AML-193 (cell line): Measurements from ENCODE around the gene CTRL.
"Not testable (repeated sequence)": the region's sequence is repeated elsewhere in the genome, so short reads cannot be mapped to it uniquely, and the experiment has no call there.

Experiments used
- DNase-seq, 2 experiments: peaks; one replicate each; lab custom pipeline; 2025; lab: John Stamatoyannopoulos, UW

Gene CTRL

GRCh38 chr16:67931712-67932461 lies at the start of gene CTRL:
TSS of gene CTRL (minus strand) at chr16:67931862. CDS start at chr16:67931852, 10 bp downstream.
- no peak for DNase-seq

GRCh38 chr16:67979955-67980678 lies 48.5 kb upstream of the CTRL start, which contains the start of gene DPEP3:
TSS of gene DPEP3 (minus strand) at chr16:67980499. CDS start at chr16:67980380, 119 bp downstream.
- DNase-seq: no peak

GRCh38 chr16:67977469-67978227 lies 46.0 kb upstream of the CTRL start:
- no peak for DNase-seq

GRCh38 chr16:67977005-67977404 lies 45.3 kb upstream of the CTRL start:
- DNase-seq: no peak

GRCh38 chr16:67976205-67976604 lies 44.5 kb upstream of the CTRL start:
- DNase-seq: no peak

GRCh38 chr16:67975321-67976105 lies 43.9 kb upstream of the CTRL start:
- DNase-seq: no peak

- DNase-seq: not testable (repeated sequence)
These were observed 40.6 kb upstream of the CTRL start for GRCh38 chr16:67972285-67972684.

- DNase-seq: no peak
These were observed 39.4 kb upstream of the CTRL start for GRCh38 chr16:67971111-67971510.

- no peak for DNase-seq
These were observed 37.8 kb upstream of the CTRL start for GRCh38 chr16:67969254-67970039.

GRCh38 chr16:67968400-67969253 lies 37.0 kb upstream of the CTRL start, which contains the start of gene SLC12A4:
TSS of gene SLC12A4 (minus strand) at chr16:67968637. CDS start at chr16:67968553, 84 bp downstream.
- DNase-seq: peak in 1 of 2 experiments; percentile 9

- peak in 1 of 2 experiments; percentile 13 for DNase-seq
These were observed 36.3 kb upstream of the CTRL start for GRCh38 chr16:67967958-67968399.

- peak in 1 of 2 experiments; percentile 12 for DNase-seq
These were observed 35.7 kb upstream of the CTRL start for GRCh38 chr16:67967183-67967957.

GRCh38 chr16:67966549-67967182 lies 35.0 kb upstream of the CTRL start:
- peak; percentile 10 to 20 for DNase-seq

GRCh38 chr16:67965668-67966548 lies 34.2 kb upstream of the CTRL start:
- DNase-seq: no peak

GRCh38 chr16:67964477-67965131 lies 32.9 kb upstream of the CTRL start:
- no peak for DNase-seq

- DNase-seq: no peak
These were observed 32.1 kb upstream of the CTRL start for GRCh38 chr16:67963662-67964321.
